Stimulated activated CD8-positive, alpha-beta memory T cell treated with anti-CD3 and anti-CD28 coated beads, Interleukin-4, amount 100 ng/mL, for 24 hours (primary cell): ENCODE data around the gene RNF7.
"Not testable (repeated sequence)": the region's sequence is repeated elsewhere in the genome, so short reads cannot be mapped to it uniquely, and the experiment has no call there.

Experiments
- DNase-seq: peaks from one replicate; pipeline ENCODE4 v3.0.0-alpha.2; 2020; ENCODE audit warnings: low read depth

Gene RNF7

GRCh38 chr3:141735770-141736465 lies 2.2 kb upstream of the RNF7 start:
- DNase-seq: no peak

- DNase-seq: no peak
These were observed 1.0 kb upstream of the RNF7 start for GRCh38 chr3:141737093-141737492.

- DNase-seq: no peak
These were observed 448 bp upstream of the RNF7 start for GRCh38 chr3:141737678-141738021.

- no peak for DNase-seq
These were observed 829 bp downstream of the RNF7 start for GRCh38 chr3:141738891-141739363.

GRCh38 chr3:141739731-141740130 lies 1.6 kb downstream of the RNF7 start:
- DNase-seq: no peak

- DNase-seq: no peak
These were observed 2.3 kb downstream of the RNF7 start for GRCh38 chr3:141740349-141740748.

GRCh38 chr3:141743305-141743704 lies 5.2 kb downstream of the RNF7 start:
- DNase-seq: no peak

- no peak for DNase-seq
These were observed 8.9 kb downstream of the RNF7 start for GRCh38 chr3:141746962-141747361.

- no peak for DNase-seq
These were observed 15.3 kb downstream of the RNF7 start for GRCh38 chr3:141753399-141753798.

- DNase-seq: no peak
These were observed 15.9 kb downstream of the RNF7 start for GRCh38 chr3:141754032-141754431.

GRCh38 chr3:141762552-141762951 lies 24.5 kb downstream of the RNF7 start:
- DNase-seq: not testable (repeated sequence)

GRCh38 chr3:141763088-141763750 lies 25.1 kb downstream of the RNF7 start, which contains the start of gene GRK7:
Gene GRK7, plus strand, starts transcription at chr3:141763408. Its CDS starts 14,877 bp downstream, at chr3:141778285.
- DNase-seq: no peak

GRCh38 chr3:141764045-141764444 lies 25.9 kb downstream of the RNF7 start:
- DNase-seq: no peak

- DNase-seq: no peak
These were observed 26.4 kb downstream of the RNF7 start for GRCh38 chr3:141764465-141764864.

GRCh38 chr3:141764986-141765385 lies 26.9 kb downstream of the RNF7 start:
- DNase-seq: no peak

GRCh38 chr3:141767066-141767465 lies 29.0 kb downstream of the RNF7 start:
- no peak for DNase-seq

- DNase-seq: no peak
These were observed 31.3 kb downstream of the RNF7 start for GRCh38 chr3:141769221-141769894.

GRCh38 chr3:141773676-141774075 lies 35.6 kb downstream of the RNF7 start:
- DNase-seq: no peak

GRCh38 chr3:141776376-141776775 lies 38.3 kb downstream of the RNF7 start:
- no peak for DNase-seq

- DNase-seq: no peak
These were observed 38.8 kb downstream of the RNF7 start for GRCh38 chr3:141776885-141777284.

GRCh38 chr3:141777957-141778813 lies 40.1 kb downstream of the RNF7 start:
- DNase-seq: no peak

- DNase-seq: no peak
These were observed 41.6 kb downstream of the RNF7 start for GRCh38 chr3:141779667-141780066.
